ENCODE results near the gene MAP3K13. TPM values are rescaled to one million over a fixed set of nuclear protein-coding genes. Genes with fewer than 3 reads are reported as not detected.
"Not testable (repeated sequence)": the region's sequence is repeated elsewhere in the genome, so short reads cannot be mapped to it uniquely, and the experiment has no call there.

The MAP3K13 gene
- total RNA-seq, 1 donor from 2014 or later: 14.5 TPM

DNA sequence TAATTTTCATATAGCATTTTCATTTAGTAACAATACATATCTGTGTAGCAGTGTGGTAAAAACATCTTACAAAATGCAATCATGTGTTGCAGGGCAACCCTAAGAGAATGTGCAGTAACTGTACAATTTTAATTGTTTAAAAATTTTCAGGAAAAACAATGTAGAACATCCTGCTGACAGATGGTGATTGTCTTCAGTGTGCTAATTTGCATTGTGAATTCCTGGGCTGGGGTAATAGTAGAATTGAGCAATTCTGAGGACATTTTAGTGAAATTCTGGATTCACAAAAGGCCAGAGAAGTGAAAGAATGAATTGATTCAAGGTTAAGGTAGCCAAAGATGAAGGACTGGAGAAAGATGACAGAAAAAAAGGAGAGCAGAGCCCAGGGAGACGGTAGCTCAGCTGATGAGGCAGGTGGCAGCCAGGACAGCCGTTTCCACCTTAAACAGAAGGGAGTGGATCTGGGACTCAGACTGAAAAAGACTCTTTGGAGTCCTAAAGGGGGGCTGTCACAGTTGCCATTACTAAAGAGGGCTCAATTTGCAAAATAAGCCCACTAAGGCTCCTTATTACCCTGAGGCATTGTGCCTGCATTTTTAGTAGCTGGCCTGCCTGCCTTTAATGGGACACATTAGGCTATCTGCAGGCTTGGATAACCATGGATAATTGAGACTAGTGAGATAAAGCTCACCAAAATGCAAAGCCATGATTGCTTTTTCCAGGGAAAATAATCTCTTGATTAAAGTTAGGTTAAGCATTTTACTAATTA lies 8.6 kb downstream of the MAP3K13 start:
- no peak overlapping the region for H3K4me3 ChIP-seq (ENCODE audit: low read depth, low read length)
- FAIRE-seq (no peak), DNase-seq (ENCODE audit: low read depth) (no peak)
- TF ChIP-seq, protein P1, sequence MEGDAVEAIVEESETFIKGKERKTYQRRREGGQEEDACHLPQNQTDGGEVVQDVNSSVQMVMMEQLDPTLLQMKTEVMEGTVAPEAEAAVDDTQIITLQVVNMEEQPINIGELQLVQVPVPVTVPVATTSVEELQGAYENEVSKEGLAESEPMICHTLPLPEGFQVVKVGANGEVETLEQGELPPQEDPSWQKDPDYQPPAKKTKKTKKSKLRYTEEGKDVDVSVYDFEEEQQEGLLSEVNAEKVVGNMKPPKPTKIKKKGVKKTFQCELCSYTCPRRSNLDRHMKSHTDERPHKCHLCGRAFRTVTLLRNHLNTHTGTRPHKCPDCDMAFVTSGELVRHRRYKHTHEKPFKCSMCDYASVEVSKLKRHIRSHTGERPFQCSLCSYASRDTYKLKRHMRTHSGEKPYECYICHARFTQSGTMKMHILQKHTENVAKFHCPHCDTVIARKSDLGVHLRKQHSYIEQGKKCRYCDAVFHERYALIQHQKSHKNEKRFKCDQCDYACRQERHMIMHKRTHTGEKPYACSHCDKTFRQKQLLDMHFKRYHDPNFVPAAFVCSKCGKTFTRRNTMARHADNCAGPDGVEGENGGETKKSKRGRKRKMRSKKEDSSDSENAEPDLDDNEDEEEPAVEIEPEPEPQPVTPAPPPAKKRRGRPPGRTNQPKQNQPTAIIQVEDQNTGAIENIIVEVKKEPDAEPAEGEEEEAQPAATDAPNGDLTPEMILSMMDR (IDR thresholded peaks at IDR 0.05; ENCODE audit: insufficient read depth, low read length, severe bottlenecking): no peak
- H3K36me3 ChIP-seq (ENCODE audit: control insufficient read depth, insufficient read depth, low read length): no peaks in the 10 kb centered on the region
- no peaks in the 10 kb centered on the region for H3K27me3 ChIP-seq (ENCODE audit: control insufficient read depth, insufficient read depth, low read length)

GRCh38 chr3:185381320-185382058 lies 18.6 kb downstream of the MAP3K13 start:
- Histone ChIP-seq H3K27me3 (ENCODE audit: control insufficient read depth, insufficient read depth, low read length) (no peaks in the 10 kb centered on the region), H3K36me3 (ENCODE audit: control insufficient read depth, insufficient read depth, low read length) (no peaks in the 10 kb centered on the region), H3K4me3 (ENCODE audit: low read depth, low read length) (no peak overlapping the region)
- TF ChIP-seq, protein P1 (IDR thresholded peaks at IDR 0.05; ENCODE audit: insufficient read depth, low read length, severe bottlenecking): no peak
- DNase-seq (ENCODE audit: low read depth) (no peak), FAIRE-seq (no peak)

DNA sequence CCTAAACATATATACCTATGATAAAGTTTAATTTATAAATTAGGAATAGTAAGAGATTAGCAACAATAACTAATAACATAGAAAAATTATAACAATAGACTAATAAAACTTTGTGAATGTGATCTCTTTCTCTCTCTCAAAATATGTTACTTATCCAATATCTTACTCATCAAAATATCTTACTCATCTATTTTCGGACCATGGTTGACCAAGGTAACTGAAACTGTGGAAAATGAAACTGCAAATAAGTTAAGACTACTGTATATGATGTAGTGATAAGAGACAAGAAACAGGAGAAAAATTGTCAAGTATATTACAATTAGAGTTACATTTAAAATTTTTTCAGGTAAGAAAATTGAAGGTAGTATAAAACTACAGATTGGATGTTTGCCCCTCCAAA lies 19.2 kb downstream of the MAP3K13 start:
- no peaks in the 10 kb centered on the region for H3K27me3 ChIP-seq (ENCODE audit: control insufficient read depth, insufficient read depth, low read length)
- H3K36me3 ChIP-seq (ENCODE audit: control insufficient read depth, insufficient read depth, low read length): no peaks in the 10 kb centered on the region
- H3K4me3 ChIP-seq (ENCODE audit: low read depth, low read length): no peak overlapping the region
- TF ChIP-seq, protein P1 (IDR thresholded peaks at IDR 0.05; ENCODE audit: insufficient read depth, low read length, severe bottlenecking): no peak
- FAIRE-seq (no peak), DNase-seq (ENCODE audit: low read depth) (no peak)

GRCh38 chr3:185386515-185386914 lies 23.6 kb downstream of the MAP3K13 start:
- DNase-seq (ENCODE audit: low read depth); H3K27me3 ChIP-seq (ENCODE audit: control insufficient read depth, insufficient read depth, low read length); FAIRE-seq; H3K36me3 ChIP-seq (ENCODE audit: control insufficient read depth, insufficient read depth, low read length); H3K4me3 ChIP-seq (ENCODE audit: low read depth, low read length): not testable (repeated sequence)

DNA sequence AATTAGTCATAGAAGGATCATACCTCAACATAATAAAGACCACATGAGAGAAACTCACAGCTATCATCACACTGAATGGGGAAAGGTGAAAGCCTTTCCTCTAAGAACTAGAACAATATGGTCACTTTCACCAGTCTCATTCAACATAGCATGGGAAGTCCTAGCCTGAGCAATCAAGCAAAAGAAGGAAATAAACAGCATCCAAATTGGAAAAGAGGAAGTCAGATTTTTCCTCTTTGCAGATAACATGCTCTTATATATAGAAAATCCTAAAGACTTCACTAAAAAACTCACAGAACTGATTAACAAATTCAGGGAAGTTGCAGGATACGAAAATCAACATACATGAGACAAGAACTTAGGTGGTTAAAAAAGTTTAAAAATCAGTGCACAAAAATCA lies 24.7 kb downstream of the MAP3K13 start:
- FAIRE-seq: no peak
- TF ChIP-seq, protein P1 (IDR thresholded peaks at IDR 0.05; ENCODE audit: insufficient read depth, low read length, severe bottlenecking): no peak
- H3K36me3 ChIP-seq (ENCODE audit: control insufficient read depth, insufficient read depth, low read length): no peaks in the 10 kb centered on the region
- no peak for DNase-seq (ENCODE audit: low read depth)
- no peaks in the 10 kb centered on the region for H3K27me3 ChIP-seq (ENCODE audit: control insufficient read depth, insufficient read depth, low read length)
- H3K4me3 ChIP-seq (ENCODE audit: low read depth, low read length): no peak overlapping the region

DNA sequence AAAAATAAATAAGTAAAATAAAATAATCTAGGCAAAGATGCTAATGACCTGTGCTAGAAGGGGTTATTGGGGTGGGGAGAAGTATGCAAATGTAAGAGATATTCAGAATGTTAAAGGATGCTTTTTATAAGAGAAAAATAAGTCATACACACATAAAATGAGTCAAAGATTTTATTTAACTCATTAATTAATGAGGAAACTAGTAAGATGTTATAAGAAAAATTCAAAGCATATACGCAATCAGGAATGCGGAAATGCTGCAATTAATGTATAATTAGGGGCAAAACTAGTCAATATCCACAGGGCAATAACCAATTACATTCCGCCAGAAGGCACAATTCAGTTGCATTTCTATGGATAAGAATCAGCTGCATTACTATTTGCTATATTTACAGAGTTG lies 30.1 kb downstream of the MAP3K13 start:
- TF ChIP-seq, protein P1 (IDR thresholded peaks at IDR 0.05; ENCODE audit: insufficient read depth, low read length, severe bottlenecking): no peak
- FAIRE-seq: no peak
- no peak overlapping the region for H3K4me3 ChIP-seq (ENCODE audit: low read depth, low read length)
- DNase-seq (ENCODE audit: low read depth): no peak
- no peaks in the 10 kb centered on the region for H3K27me3 ChIP-seq (ENCODE audit: control insufficient read depth, insufficient read depth, low read length)
- no peaks in the 10 kb centered on the region for H3K36me3 ChIP-seq (ENCODE audit: control insufficient read depth, insufficient read depth, low read length)

Measured in bronchial epithelial cell (primary cell).